GM18526 (cell line): ENCODE measurements around the gene COL4A6.

Experiments
- POLR2A ChIP-seq: IDR thresholded peaks from 3 replicates; pipeline ENCODE4 v1.6.1; 2011; ENCODE audit not compliant: insufficient read length; ENCODE audit errors: extremely low read depth

Gene COL4A6

GRCh38 chrX:108420481-108420880 lies 17.7 kb downstream of the COL4A6 start:
- TF ChIP-seq POLR2A, result no peak

DNA sequence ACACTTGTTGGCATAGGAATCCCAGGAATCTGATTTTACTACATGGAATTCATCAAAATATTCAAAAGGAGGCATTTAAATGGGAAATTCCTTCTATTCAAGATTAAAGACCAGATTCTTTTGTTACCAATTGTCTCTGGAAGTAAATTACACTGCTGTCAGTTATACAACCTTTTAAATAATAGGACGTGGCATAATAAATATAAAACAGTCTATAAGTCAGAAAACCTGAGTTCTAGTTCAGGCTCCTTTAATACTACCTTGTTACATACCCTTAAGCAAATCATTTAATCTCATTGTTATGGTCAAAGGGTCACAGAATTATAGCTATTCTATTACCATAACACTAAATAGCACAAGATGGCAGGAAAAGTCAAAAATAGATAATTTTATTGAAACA lies 18.8 kb downstream of the COL4A6 start:
- no peak for TF ChIP-seq POLR2A

DNA sequence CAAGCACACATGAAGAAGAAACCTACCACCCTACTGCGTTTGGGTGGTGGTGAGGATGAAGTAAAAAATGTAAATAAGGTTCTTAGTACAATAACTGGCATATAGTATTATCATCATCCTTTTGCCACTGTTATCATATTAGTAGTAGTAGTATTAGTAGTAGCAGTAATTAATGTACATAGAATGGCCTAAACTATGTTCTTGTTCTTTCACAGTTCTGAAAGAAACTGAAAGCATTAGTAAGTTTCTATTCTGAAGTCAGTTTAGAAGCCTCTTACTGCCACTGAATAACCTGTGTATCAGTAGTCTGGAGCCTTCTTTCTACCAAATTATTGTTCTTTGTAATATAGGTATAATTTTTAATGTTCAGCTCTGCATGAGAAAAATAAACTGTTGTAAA lies 21.0 kb downstream of the COL4A6 start:
- TF ChIP-seq POLR2A, result no peak

DNA sequence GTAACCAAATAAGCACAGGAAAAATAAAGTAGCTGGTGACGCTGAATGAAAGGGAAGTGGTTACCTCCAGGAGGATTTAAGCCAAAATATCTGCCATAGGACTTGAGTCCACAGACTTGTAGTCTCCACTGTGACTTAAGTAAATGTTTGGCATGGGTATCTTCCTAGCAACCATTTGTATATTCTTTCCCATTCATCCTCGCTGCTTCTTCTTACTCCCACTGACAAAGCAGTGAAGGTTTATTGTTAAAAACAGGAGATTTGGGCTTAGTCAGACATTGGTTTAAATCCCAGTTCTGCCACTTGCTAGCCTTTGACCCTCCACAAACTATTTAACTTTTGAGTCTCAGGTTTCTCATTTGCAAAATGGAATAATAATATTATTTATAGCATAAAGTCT lies 22.3 kb downstream of the COL4A6 start:
- no peak for TF ChIP-seq POLR2A

GRCh38 chrX:108415146-108415545 lies 23.1 kb downstream of the COL4A6 start:
- TF ChIP-seq POLR2A, result no peak

DNA sequence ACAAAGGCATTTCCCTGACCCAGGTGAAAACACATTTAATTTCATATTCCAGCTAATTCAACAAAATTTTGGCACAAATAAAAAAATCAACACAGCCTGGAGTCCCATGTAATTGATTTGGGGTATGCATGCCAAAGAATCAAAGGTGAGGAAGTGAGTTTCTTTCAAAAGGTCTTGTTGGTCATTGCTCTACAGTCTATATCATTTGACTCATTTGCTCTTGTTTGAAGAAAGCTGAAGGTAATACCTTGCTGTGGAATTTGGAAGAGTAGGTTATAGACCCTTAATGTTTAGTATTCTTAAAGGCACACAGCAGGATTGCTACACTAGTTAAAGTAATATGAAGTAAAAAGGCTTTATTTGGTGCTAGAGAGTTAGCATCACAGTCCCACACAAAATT lies 25.4 kb downstream of the COL4A6 start:
- no peak for TF ChIP-seq POLR2A

GRCh38 chrX:108399418-108400165 lies 38.6 kb downstream of the COL4A6 start:
- no peak for TF ChIP-seq POLR2A

- no peak for TF ChIP-seq POLR2A
These were observed 40.4 kb downstream of the COL4A6 start for GRCh38 chrX:108397627-108398391.

DNA sequence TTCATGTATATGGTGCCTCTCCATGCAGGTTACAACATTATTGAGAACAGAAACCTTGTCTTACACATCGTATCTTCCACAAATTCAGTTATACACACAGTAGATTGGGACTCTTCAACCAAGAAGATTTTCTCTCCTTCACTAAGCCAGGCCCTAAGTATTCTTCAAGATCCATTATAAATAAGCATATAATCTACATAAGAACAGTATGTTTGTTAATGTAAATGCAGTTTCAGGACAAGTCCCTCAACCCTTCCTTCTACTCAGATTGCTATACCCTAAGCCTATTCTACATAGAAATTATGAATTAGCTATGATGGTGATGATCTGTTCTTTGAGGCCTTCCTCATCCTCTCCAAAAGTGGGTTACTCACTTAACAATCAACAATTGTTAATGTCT lies 41.2 kb downstream of the COL4A6 start:
- no peak for TF ChIP-seq POLR2A

GRCh38 chrX:108396188-108396891 lies 41.9 kb downstream of the COL4A6 start:
- no peak for TF ChIP-seq POLR2A

GRCh38 chrX:108384783-108385182 lies 53.4 kb downstream of the COL4A6 start:
- TF ChIP-seq POLR2A, result no peak

- TF ChIP-seq POLR2A, result no peak
These were observed 58.0 kb downstream of the COL4A6 start for GRCh38 chrX:108380222-108380621.

DNA sequence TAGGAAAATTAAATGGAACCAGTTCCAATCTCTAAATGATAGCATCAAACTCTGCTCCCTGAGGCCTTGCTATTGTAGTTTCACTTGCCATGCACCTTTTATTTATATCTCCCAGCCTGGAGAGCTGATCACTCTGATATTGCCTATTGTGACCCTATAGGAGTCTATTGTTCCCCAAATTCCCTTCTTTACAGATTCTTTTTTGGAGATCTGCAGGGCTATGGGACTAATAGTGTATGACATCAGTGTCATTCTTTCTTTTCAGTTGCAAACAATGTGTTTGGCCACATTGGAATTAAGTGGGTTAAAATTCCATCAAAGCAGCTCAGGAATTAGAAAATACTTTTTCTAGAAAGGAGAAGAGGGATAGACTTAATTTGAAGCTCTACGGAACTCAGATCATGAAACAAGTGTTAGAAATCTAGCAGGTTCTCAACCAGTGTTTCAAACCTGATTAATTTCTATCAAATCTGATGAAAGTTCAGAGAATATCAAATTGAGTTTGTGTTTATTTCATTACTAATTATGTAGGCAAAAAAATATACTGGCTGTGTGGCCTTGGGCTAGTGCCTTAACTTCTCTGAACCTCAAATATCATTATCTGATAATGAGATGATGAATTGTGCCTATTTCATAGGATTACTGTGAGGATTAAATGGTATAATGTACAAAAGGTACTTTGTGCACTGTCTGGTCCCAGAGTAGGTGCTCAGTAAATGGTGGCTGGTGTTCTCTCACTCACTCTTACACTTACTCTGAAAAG lies 71.4 kb downstream of the COL4A6 start:
- TF ChIP-seq POLR2A, result no peak

DNA sequence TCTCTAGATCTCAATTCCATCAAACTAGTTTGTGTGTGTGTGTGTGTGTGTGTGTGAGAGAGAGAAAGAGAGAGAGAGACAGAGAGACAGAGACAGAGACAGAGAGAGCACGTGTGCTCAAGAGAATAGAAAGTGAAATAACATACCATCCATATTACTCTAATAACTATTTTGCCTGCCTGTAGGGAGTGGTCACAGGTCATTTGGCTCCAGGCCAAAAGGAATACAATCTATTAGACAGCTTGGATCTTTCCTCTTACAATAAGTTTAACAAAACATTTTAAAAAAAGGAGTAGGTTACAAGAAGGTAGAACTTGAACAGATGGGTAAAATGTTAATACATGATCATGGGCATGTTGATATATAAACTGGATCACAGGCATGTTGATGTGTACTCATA lies 76.2 kb downstream of the COL4A6 start:
- no peak for TF ChIP-seq POLR2A

GRCh38 chrX:108361316-108361715 lies 76.9 kb downstream of the COL4A6 start:
- no peak for TF ChIP-seq POLR2A
